ENCODE results near the gene ZDHHC1.

DNA sequence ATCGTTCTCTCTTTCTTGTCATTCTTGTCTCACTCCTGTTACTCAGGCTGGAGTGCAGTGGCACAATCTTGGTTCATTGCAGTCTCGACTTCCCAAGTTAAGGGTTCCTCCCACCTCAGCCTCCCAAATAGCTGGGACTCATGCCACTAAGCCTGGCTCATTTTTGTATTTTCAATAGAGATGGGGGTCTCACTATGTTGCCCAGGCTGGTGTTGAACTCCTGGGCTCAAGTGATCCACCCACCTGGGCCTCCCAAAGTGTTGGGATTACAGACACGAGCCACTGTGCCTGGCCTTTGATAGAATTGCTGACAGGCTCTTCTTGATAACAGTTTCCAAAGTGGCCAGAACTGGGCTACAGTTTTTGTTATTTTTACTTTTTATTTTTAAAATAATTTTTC is 55.2 kb downstream of the ZDHHC1 start:
- TF ChIP-seq RARB (CRISPR knock-in tag; IDR thresholded peaks at IDR 0.05) (no peak), TCF4 (CRISPR knock-in tag; IDR thresholded peaks at IDR 0.05; ENCODE audit: borderline replicate concordance) (no peak), PATZ1 (CRISPR knock-in tag; IDR thresholded peaks at IDR 0.05; ENCODE audit: borderline replicate concordance) (no peak), OSR1 (CRISPR knock-in tag; IDR thresholded peaks at IDR 0.05) (no peak), SNAI2 (CRISPR knock-in tag; IDR thresholded peaks at IDR 0.05) (no peak), ISL1 (CRISPR knock-in tag; IDR thresholded peaks at IDR 0.05) (no peak), CREB5 (CRISPR knock-in tag; IDR thresholded peaks at IDR 0.05; ENCODE audit: low read depth) (no peak), ZFP30 (CRISPR knock-in tag; IDR thresholded peaks at IDR 0.05) (no peak), TOX (CRISPR knock-in tag; IDR thresholded peaks at IDR 0.05; ENCODE audit: borderline replicate concordance) (no peak), ZFP3 (CRISPR knock-in tag; IDR thresholded peaks at IDR 0.05) (no peak), ZNF8 (CRISPR knock-in tag; IDR thresholded peaks at IDR 0.05) (no peak)

All from SK-N-SH treated with all-trans-retinoic acid at 6 μM for 48 hours (cell line).